Mononuclear cell (primary cell): ENCODE data around the gene SLC12A8. TPM values are rescaled to one million over a fixed set of nuclear protein-coding genes. Genes with fewer than 3 reads are reported as not detected.

Source experiments
- H3K27me3 ChIP-seq: 2 replicates; pipeline ENCODE4 v1.6.0; 2011; ENCODE audit warnings: low read length, control low read depth; ENCODE audit not compliant: insufficient read depth
- H3K4me1 ChIP-seq: 2 replicates; pipeline ENCODE4 v1.5.1; 2011; ENCODE audit warnings: mild to moderate bottlenecking, low read length, control low read depth; ENCODE audit not compliant: insufficient read depth
- H3K4me3 ChIP-seq: 2 replicates; pipeline ENCODE4 v1.5.1; 2011; ENCODE audit warnings: mild to moderate bottlenecking, low read length, moderate library complexity
- H3K9me3 ChIP-seq: 2 replicates; pipeline ENCODE4 v1.5.1; 2011; ENCODE audit warnings: low read depth, mild to moderate bottlenecking, control low read depth, low read length
- total RNA-seq: library from RNA; depleted of rRNA; stranded (reverse); fragments of >200 nt; gene quantifications from one replicate; pipeline ENCODE4 v1.2.3, GENCODE V29; 2012

The SLC12A8 gene
- total RNA-seq, 1 donor = not detected

GRCh38 chr3:125145751-125146475 is 66.6 kb downstream of the SLC12A8 start:
- H3K4me1 ChIP-seq = peaks cover 85% of the 10 kb centered on the region

GRCh38 chr3:125144653-125145314 is 67.8 kb downstream of the SLC12A8 start:
- no peaks in the 10 kb centered on the region for H3K27me3 ChIP-seq
- H3K4me1 ChIP-seq = peaks cover 89% of the 10 kb centered on the region
- H3K9me3 ChIP-seq = no peaks in the 10 kb centered on the region
- H3K4me3 ChIP-seq = no peak overlapping the region

More at GRCh38 chr3:125145751-125146475, 66.6 kb downstream of the SLC12A8 start:
- Histone ChIP-seq H3K9me3 (no peaks in the 10 kb centered on the region), H3K27me3 (no peaks in the 10 kb centered on the region), H3K4me3 (no peak overlapping the region)

- Histone ChIP-seq H3K4me3 (no peak overlapping the region), H3K9me3 (no peaks in the 10 kb centered on the region), H3K27me3 (no peaks in the 10 kb centered on the region), H3K4me1 (peaks cover 85% of the 10 kb centered on the region)
Observed at GRCh38 chr3:125143982-125144652, 68.4 kb downstream of the SLC12A8 start.

GRCh38 chr3:125143538-125143937 is 69.0 kb downstream of the SLC12A8 start:
- H3K4me3 ChIP-seq = no peak overlapping the region
- peaks cover 80% of the 10 kb centered on the region for H3K4me1 ChIP-seq
- H3K27me3 ChIP-seq = no peaks in the 10 kb centered on the region
- H3K9me3 ChIP-seq = no peaks in the 10 kb centered on the region

GRCh38 chr3:125142940-125143339 is 69.6 kb downstream of the SLC12A8 start:
- Histone ChIP-seq H3K4me1 (peaks cover 74% of the 10 kb centered on the region), H3K9me3 (no peaks in the 10 kb centered on the region), H3K27me3 (no peaks in the 10 kb centered on the region), H3K4me3 (no peak overlapping the region)

DNA sequence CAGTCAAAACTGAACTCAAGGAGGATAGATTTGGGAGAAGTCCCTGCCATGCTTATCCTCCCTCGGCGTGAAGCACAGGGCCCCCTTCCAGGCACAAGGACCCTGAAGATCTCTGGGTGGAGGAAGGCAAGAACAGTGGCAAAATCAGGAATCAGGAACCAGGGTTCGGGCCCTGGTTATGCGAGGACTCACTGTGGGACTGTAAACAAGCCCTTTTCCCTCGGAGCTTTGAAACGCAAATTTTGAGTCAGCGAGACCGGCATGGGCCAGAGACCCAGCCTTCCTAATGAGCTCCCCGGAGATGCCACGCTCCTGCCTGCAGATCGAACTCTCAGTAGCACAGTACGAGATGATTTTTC is 70.1 kb downstream of the SLC12A8 start:
- Histone ChIP-seq H3K4me3 (peak overlapping the region; percentile 20), H3K9me3 (no peaks in the 10 kb centered on the region), H3K4me1 (peaks cover 68% of the 10 kb centered on the region), H3K27me3 (no peaks in the 10 kb centered on the region)

DNA sequence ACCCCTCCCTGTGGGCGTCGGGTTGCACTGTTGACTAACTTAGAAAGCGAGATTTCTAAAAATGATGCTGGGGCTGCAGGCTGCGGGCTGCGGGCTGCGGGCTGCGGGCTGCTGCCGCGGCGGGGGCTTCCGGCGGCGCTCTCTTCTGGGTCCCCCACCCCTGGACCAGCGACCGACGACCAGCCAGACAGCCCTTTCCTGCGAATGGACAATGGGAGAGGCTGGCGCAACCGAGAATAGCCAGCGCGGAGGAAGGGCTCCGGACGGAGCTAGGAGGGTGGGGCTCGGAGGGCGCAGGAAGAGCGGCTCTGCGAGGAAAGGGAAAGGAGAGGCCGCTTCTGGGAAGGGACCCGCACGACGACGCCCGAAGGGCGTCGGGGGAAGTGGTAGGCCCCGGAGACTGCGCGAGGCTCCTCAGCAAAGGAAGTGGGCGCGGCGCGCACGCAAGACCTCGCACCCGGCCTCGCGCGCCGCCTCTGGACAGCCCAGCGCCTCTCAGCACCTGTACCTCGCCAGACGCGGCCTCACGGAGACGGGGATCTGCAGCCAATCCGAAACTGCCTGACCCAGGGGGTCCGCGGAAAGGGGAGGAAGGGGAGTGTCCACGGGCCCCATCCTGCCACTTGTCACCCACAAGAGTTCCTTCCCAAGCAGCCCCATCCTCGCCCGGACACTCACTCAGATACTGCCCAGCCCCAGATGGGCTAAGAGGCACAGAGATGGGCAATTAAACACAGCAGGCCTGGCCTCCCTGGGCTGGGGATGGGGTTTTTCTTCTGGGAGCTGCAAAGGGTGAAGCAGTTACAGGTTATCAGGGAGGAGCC is 70.7 kb downstream of the SLC12A8 start:
- Histone ChIP-seq H3K27me3 (no peaks in the 10 kb centered on the region), H3K4me1 (peaks cover 65% of the 10 kb centered on the region), H3K4me3 (peak overlapping the region; percentile 20), H3K9me3 (no peaks in the 10 kb centered on the region)

DNA sequence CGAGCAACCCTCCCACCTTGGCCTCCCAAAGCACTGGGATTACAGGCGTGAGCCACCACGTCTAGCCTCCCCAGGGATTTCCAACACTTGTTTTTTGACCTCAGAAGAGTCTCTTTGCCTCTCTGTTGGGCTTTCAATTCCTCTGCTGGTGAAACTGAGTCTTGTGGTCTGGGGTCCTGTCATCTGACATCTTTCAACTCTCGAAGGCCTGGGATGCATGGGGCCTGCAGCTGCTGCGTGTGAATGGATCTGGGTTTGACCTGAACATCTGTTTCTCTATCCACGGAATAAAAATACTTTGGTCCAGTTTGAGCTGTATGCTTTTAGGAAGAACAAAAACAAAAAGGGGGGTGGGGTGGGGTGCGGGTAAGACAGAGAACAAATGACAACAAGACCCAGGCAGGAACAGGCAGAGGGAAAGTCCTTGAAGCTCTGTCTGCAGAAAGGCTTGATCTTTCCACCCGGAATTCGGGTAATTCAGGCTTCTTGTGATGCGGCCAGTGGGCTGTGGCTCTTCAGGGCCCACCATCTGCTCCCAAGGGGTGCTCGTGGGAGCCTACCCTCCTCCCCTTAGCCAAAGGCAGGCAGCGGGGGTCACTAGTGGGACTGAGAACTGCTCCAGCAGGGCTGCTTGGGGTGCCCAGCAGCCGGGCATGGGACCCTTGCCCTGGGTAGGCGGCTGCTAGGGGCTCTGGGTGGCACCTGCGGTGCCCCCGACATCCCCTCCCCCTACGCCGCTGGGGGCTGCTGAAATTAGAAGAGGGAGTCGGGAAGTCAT is 71.5 kb downstream of the SLC12A8 start:
- Histone ChIP-seq H3K4me3 (peak overlapping the region; percentile 20), H3K27me3 (no peaks in the 10 kb centered on the region), H3K9me3 (no peaks in the 10 kb centered on the region), H3K4me1 (peaks cover 65% of the 10 kb centered on the region)

- H3K27me3 ChIP-seq = no peaks in the 10 kb centered on the region
- peaks cover 57% of the 10 kb centered on the region for H3K4me1 ChIP-seq
- H3K4me3 ChIP-seq = no peak overlapping the region
- H3K9me3 ChIP-seq = no peaks in the 10 kb centered on the region
Observed at GRCh38 chr3:125140011-125140817, 72.3 kb downstream of the SLC12A8 start.

GRCh38 chr3:125139386-125139785 is 73.2 kb downstream of the SLC12A8 start:
- Histone ChIP-seq H3K4me1 (peaks cover 49% of the 10 kb centered on the region), H3K9me3 (no peaks in the 10 kb centered on the region), H3K4me3 (no peak overlapping the region), H3K27me3 (no peaks in the 10 kb centered on the region)

DNA sequence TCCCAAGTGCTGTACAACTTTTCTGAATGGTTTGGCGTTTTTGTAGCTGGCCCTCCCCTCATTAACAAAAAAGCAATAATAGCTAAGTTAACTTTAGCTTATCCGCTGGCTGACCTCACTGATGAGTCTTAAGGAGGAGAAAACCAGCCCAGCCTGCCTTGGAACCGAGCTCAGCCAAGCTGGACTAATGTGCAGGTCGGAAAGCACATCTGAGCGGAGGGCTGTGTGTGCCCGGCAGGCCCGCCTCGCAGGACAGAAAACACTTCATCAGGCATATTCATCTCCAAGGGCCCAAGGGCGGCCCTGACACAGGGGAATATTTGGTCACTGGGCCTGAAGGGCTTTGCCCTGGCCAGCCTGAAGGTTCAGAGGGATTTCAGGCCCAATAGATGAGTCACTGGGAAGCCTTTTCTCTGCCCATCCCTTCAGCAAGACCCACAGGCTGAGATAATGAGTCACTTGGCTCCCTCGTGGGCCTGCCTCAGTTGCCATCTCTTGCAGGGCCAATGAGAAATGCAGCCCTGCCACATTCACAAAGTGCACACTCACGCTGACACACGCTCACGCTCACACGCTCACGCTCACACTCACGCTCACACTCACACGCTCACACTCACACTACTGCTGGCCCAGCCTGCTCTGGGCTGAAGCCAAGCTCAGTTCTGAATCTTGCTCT is 75.1 kb downstream of the SLC12A8 start:
- H3K4me1 ChIP-seq = peaks cover 35% of the 10 kb centered on the region
- H3K9me3 ChIP-seq = no peaks in the 10 kb centered on the region
- no peaks in the 10 kb centered on the region for H3K27me3 ChIP-seq
- no peak overlapping the region for H3K4me3 ChIP-seq

DNA sequence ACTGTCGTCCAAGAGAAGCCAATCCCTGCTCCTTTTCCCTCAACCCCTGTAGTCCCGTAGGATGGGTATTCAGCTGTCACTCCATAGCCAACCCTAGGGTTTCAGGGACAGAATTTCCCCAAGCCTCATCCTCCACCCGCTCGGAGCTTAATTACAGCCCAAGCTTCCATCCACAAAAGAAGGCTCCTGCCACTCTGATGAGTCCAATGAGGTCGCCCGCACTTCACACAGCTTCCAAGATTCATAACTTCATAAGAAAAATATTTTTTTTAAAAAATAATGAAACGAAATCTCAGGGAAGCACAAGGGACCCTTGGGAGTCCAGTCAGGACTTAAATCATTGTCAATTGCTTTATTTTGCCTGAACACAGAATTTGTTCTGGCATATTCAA is 75.6 kb downstream of the SLC12A8 start:
- Histone ChIP-seq H3K27me3 (no peaks in the 10 kb centered on the region), H3K4me3 (no peak overlapping the region), H3K9me3 (no peaks in the 10 kb centered on the region), H3K4me1 (peaks cover 35% of the 10 kb centered on the region)

DNA sequence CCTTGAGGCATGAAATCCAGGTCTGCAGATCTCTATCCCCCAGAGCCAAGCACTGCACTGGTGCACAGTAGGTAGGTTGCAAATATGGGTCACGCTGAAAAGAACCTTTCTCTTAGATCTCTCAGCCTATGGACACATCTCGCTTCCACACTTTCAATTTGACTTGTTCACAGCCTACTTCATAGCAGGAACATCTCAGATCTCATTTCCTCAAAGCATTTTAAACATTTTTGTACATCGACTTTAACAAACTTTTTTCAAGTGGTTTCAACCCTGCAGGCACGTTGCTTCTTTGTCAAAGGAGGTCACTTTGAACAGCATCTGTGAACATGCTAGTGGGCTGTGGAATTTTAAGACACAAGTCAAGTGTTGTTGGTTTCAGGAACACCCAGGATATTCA is 76.0 kb downstream of the SLC12A8 start:
- no peaks in the 10 kb centered on the region for H3K27me3 ChIP-seq
- no peaks in the 10 kb centered on the region for H3K9me3 ChIP-seq
- H3K4me1 ChIP-seq = peaks cover 35% of the 10 kb centered on the region
- no peak overlapping the region for H3K4me3 ChIP-seq
